Measurements from ENCODE around the gene PCAT7.

The PCAT7 gene

DNA sequence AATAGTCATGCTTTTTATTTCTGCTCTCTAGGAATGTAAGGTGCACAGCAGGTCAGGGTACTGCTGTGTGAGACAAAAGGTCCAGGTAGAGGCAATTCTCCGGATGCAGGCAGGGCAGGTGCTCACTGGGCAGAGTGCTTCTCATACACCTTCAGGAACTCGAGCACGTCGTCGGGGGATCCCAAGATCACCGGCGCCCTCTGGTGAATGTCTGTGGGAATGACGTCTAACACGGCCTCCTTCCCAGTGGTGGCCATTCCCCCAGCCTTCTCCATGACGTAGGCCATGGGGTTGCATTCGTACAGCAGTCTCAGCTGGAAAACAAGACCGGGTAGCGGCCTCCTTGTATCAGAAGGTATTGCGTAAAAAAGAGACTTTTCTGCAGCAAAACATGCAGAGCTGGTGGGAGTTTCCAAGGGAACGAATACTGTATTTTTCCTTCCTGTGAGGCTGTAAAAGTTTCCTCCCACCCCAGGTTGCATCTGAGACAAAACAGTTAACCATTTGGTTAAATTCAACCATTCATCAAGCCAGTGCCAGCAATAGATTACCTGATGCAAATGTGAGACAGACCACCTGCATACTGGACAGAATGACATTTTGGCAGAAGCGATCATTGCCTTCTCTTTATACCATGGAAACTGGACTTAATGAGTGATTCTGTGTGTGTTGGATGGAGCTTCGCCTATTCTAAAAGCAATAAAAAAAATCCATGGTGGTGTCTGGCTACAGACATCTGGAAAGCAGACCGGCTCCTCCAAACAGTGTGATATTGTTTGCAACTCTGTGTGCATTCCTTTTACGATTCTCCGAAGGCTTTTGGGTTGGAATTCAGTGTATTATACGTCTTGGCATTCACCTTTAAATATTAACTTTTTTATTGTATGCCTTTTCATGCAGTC, 48.6 kb downstream of the PCAT7 start:
- peak; percentile 11 to 45 for DNase-seq (ENCODE audit: low read depth in 2 of 2)

DNA sequence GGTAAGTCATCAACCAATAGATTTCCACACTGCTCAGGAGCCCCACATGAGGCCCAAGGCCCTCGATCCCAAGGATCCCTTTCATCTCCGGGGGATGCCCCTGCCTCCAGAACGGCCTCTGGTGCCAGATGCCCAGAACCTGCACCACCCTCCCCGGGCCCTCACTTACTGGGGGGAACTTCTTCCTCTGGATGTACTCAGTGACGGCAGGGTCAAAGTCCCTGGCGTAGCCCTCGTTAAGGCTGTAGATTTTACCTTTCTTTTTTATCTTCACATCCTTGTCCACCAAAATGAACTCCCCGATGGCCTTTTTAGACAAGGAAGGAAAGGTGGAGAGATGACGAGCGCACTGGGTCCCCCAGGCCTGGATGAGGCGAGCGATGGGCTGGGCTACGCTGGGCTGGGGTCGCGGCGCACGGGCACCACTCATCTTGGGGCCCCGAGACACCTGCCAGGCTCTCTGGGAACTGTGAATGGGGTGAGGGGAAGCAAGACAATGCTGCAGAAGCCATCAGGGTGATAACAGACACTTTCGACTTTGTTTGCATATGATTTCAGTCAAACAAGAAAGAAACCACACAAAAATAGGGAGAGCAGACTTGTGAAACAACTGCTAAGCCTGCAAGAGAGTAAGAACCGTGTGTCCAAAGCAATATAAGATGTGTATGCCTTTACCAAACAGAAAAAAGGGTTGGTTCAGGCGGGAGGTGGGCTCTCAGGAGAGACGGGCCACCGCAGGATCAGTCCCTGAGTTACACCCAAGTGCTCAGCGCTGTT, 52.0 kb downstream of the PCAT7 start:
- DNase-seq (ENCODE audit: low read depth in 2 of 2) = no peak

DNA sequence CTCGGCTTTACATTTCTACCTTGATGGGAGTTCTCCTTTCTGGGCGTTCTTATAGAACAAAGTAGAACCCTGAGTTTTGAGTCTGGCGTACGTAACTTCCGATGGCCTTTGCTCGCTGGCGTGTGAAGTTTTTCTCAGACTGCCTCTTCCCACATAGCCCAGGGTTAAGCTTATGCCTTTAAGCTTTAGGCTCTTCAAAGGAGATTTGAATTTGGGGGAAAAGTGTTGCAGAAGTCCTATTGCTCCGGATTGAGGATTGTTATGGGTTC, 52.5 kb downstream of the PCAT7 start:
- no peak for DNase-seq (ENCODE audit: low read depth in 2 of 2)

GRCh38 chr9:94610181-94610606, 55.3 kb downstream of the PCAT7 start:
- no peak for DNase-seq (ENCODE audit: low read depth in 2 of 2)

- DNase-seq (ENCODE audit: low read depth in 2 of 2) = peak in 1 of 2 donors; percentile 2
These were observed 56.8 kb downstream of the PCAT7 start for GRCh38 chr9:94611638-94612068.

DNA sequence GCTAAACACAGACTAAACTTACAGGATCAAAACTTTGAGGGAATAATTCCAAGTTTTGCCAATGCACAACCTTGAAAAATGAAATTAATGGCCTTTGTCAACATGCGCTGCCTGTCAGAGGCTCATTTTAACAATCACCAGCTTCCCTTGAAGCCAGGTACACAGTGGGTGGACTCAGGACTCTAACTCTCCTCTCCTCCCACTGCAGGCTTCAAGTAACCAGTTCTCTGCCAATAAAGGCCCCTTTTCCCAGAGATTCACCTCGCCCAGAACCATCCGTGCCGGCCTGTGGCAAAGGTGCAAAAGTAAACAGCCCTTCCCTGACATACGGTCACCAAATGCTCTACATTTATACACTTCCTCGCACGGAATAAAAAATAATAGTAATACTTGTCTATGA, 57.2 kb downstream of the PCAT7 start:
- DNase-seq (ENCODE audit: low read depth in 2 of 2) = no peak

DNA sequence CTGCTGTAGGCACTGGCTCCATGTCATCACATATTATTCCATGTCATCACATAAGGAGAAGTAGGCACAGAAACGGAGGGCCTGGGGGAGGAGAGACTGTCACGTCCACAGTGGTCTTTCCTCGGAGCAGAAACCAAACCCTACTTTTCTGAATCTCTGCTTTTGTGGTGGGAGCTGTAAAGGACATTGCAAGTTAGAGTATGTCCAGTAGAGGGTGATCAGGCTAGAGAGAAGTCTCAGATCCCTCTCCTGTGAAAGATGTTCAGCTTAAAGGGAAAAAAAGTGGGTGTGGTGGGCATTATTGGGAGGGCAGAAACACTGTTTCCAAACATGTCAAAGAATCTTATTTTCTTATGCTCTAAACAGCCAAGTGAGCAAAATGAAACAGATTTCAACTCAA, 58.1 kb downstream of the PCAT7 start:
- DNase-seq (ENCODE audit: low read depth in 2 of 2) = no peak

DNA sequence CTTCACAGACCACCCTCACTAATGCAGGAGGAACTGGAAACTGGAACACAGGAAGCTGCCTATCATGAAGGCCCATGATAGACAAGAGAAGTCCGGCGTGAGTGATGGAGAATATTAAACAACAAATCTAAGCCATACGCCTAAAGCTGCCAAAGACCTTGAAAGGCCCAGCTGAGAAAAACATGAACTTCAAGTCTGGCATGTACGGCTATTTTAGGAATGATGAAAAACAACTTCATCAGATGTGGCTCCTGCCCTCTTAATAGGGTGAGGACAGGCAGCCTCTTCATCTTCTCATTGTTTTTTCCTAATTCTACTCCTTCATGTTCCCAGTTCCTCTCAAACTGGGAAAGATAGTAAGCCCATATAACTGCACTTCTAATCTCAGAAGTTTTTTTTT, 64.1 kb downstream of the PCAT7 start:
- DNase-seq (ENCODE audit: low read depth in 2 of 2) = no peak
